DND-41 (cell line): ENCODE data around the gene GM2A.
A peak's percentile ranks its signal among the peaks of the same experiment; 100 is the strongest.

Experiments used
- ATAC-seq: fragments of 200-7000 bp; cut with Tn5 transposase; 3 replicates; pipeline ENCODE4 v1.9.1; 2021; ENCODE audit warnings: low read depth; ENCODE audit not compliant: insufficient read depth
- DNase-seq: peaks from one replicate; pipeline ENCODE4 v3.0.0-alpha.2; 2020
- H2AFZ ChIP-seq: 2 replicates; pipeline ENCODE4 v1.6.0; 2012; ENCODE audit warnings: low read depth, low read length
- H3K27ac ChIP-seq: 2 replicates; pipeline ENCODE4 v1.5.1; 2012; ENCODE audit warnings: low read length, inconsistent platforms
- H3K27me3 ChIP-seq: fragments of 200-600 bp; sonication (generic); 2 replicates; pipeline ENCODE4 v1.6.0; 2012; ENCODE audit warnings: low read length, mild to moderate bottlenecking, inconsistent platforms; ENCODE audit not compliant: insufficient read depth, poor library complexity
- H3K36me3 ChIP-seq: 2 replicates; pipeline ENCODE4 v1.5.1; 2012; ENCODE audit warnings: low read length, inconsistent platforms; ENCODE audit not compliant: insufficient read depth
- H3K4me1 ChIP-seq: 2 replicates; pipeline ENCODE4 v1.5.1; 2012; ENCODE audit warnings: mild to moderate bottlenecking, low read length; ENCODE audit not compliant: insufficient read depth
- H3K4me2 ChIP-seq: 2 replicates; pipeline ENCODE4 v1.6.0; 2012; ENCODE audit warnings: mild to moderate bottlenecking, moderate library complexity, low read length, inconsistent platforms; ENCODE audit not compliant: insufficient read depth
- H3K4me3 ChIP-seq, 2 experiments: fragments of 200-600 bp in 1 of 2; shearing (Covaris generic) in 1 of 2; 2 replicates each; pipeline ENCODE4 v1.5.1; 2012 to 2016; ENCODE audit warnings: inconsistent platforms in 2 of 2, low read length in 2 of 2, mild to moderate bottlenecking in 2 of 2, low read depth in 1 of 2, moderate library complexity in 1 of 2
- H3K79me2 ChIP-seq: 2 replicates; pipeline ENCODE4 v1.6.0; 2012; ENCODE audit warnings: low read length, inconsistent platforms; ENCODE audit not compliant: insufficient read depth
- H3K9ac ChIP-seq: 2 replicates; pipeline ENCODE4 v1.6.0; 2012; ENCODE audit warnings: low read depth, mild to moderate bottlenecking, inconsistent platforms, low read length, moderate library complexity
- H3K9me3 ChIP-seq: 2 replicates; pipeline ENCODE4 v1.5.1; 2012; ENCODE audit warnings: low read length, moderate library complexity, mild to moderate bottlenecking, inconsistent platforms; ENCODE audit not compliant: insufficient read depth, severe bottlenecking
- H4K20me1 ChIP-seq: 2 replicates; pipeline ENCODE4 v1.6.0; 2012; ENCODE audit warnings: low read length; ENCODE audit not compliant: insufficient read depth
- CTCF ChIP-seq: IDR thresholded peaks from 2 replicates; pipeline ENCODE4 v1.5.1; 2012; ENCODE audit warnings: borderline replicate concordance, low read length, moderate library complexity, mild to moderate bottlenecking; ENCODE audit not compliant: poor library complexity, severe bottlenecking; ENCODE audit errors: extremely low read depth
- EZH2 ChIP-seq: IDR thresholded peaks from 3 replicates; pipeline ENCODE4 v1.6.1; 2012; ENCODE audit warnings: borderline replicate concordance, low read depth, mild to moderate bottlenecking, moderate library complexity, low read length, inconsistent platforms; ENCODE audit not compliant: severe bottlenecking

The GM2A gene

GRCh38 chr5:151283120-151283825 is 30.3 kb downstream of the GM2A start:
- ATAC-seq (no peak), DNase-seq (no peak)
- Histone ChIP-seq H3K4me1 (no peaks in the 10 kb centered on the region), H4K20me1 (no peaks in the 10 kb centered on the region), H3K9me3 (no peaks in the 10 kb centered on the region), H3K4me3 (no peak overlapping the region), H3K36me3 (no peaks in the 10 kb centered on the region), H2AFZ (no peak overlapping the region), H3K4me2 (no peak overlapping the region), H3K27ac (no peak overlapping the region), H3K27me3 (no peaks in the 10 kb centered on the region), H3K9ac (no peak overlapping the region), H3K79me2 (no peaks in the 10 kb centered on the region)
- TF ChIP-seq EZH2: no peak
- TF ChIP-seq CTCF: no peak

- H3K4me1 ChIP-seq: no peaks in the 10 kb centered on the region
- H3K4me2 ChIP-seq: no peak overlapping the region
- H3K9ac ChIP-seq: no peak overlapping the region
- ATAC-seq: no peak
- H3K36me3 ChIP-seq: no peaks in the 10 kb centered on the region
- no peak overlapping the region for H3K27ac ChIP-seq
- no peak overlapping the region for H2AFZ ChIP-seq
- TF ChIP-seq CTCF (peak; percentile 48), EZH2 (no peak)
- H4K20me1 ChIP-seq: no peaks in the 10 kb centered on the region
- no peak overlapping the region for H3K4me3 ChIP-seq
- DNase-seq: no peak
- no peaks in the 10 kb centered on the region for H3K9me3 ChIP-seq
- H3K79me2 ChIP-seq: no peaks in the 10 kb centered on the region
- H3K27me3 ChIP-seq: no peaks in the 10 kb centered on the region
Observed at GRCh38 chr5:151284392-151284967, 31.5 kb downstream of the GM2A start.

GRCh38 chr5:151285683-151286082 is 32.7 kb downstream of the GM2A start:
- no peak overlapping the region for H3K4me3 ChIP-seq
- TF ChIP-seq CTCF: no peak
- no peak for TF ChIP-seq EZH2
- no peaks in the 10 kb centered on the region for H3K4me1 ChIP-seq
- H2AFZ ChIP-seq: no peak overlapping the region
- H3K36me3 ChIP-seq: no peaks in the 10 kb centered on the region
- H3K27ac ChIP-seq: no peak overlapping the region
- no peaks in the 10 kb centered on the region for H4K20me1 ChIP-seq
- ATAC-seq: no peak
- H3K9me3 ChIP-seq: no peaks in the 10 kb centered on the region
- H3K27me3 ChIP-seq: no peaks in the 10 kb centered on the region
- no peak for DNase-seq
- no peaks in the 10 kb centered on the region for H3K79me2 ChIP-seq
- no peak overlapping the region for H3K4me2 ChIP-seq
- H3K9ac ChIP-seq: no peak overlapping the region
